KOPT-K1 (cell line): Measurements from ENCODE around the gene GNPTAB.

ENCODE experiments used
- H3K27ac ChIP-seq: fragments of 200-600 bp; sonication (generic); 2 replicates; pipeline ENCODE4 v1.5.1; 2016; ENCODE audit warnings: antibody characterized with exemption, mild to moderate bottlenecking, low read depth, low read length; ENCODE audit not compliant: poor library complexity, severe bottlenecking
- H3K36me3 ChIP-seq: fragments of 200-600 bp; sonication (generic); 2 replicates; pipeline ENCODE4 v1.5.1; 2017; ENCODE audit warnings: antibody characterized with exemption, mild to moderate bottlenecking, low read length, moderate library complexity; ENCODE audit not compliant: insufficient read depth
- H3K9me3 ChIP-seq: fragments of 200-600 bp; sonication (generic); 2 replicates; pipeline ENCODE4 v1.5.1; 2017; ENCODE audit warnings: antibody characterized with exemption, low read length, mild to moderate bottlenecking; ENCODE audit not compliant: insufficient read depth, poor library complexity, severe bottlenecking

The GNPTAB gene

GRCh38 chr12:101802486-101802885 lies 28.3 kb downstream of the GNPTAB start:
- Histone ChIP-seq H3K27ac (peak overlapping the region; percentile 20), H3K36me3 (no peaks in the 10 kb centered on the region), H3K9me3 (no peaks in the 10 kb centered on the region)

- H3K27ac ChIP-seq: peak overlapping the region; percentile 19
- no peaks in the 10 kb centered on the region for H3K9me3 ChIP-seq
- H3K36me3 ChIP-seq: no peaks in the 10 kb centered on the region
These were observed 31.0 kb downstream of the GNPTAB start for GRCh38 chr12:101799774-101800173.

- Histone ChIP-seq H3K27ac (peak overlapping the region; percentile 89), H3K36me3 (peaks cover 15% of the 10 kb centered on the region), H3K9me3 (no peaks in the 10 kb centered on the region)
These were observed 35.0 kb downstream of the GNPTAB start for GRCh38 chr12:101795786-101796185.

GRCh38 chr12:101795013-101795412 lies 35.7 kb downstream of the GNPTAB start:
- Histone ChIP-seq H3K36me3 (peaks cover 18% of the 10 kb centered on the region), H3K9me3 (no peaks in the 10 kb centered on the region), H3K27ac (peak overlapping the region; percentile 89)

- Histone ChIP-seq H3K9me3 (no peaks in the 10 kb centered on the region), H3K36me3 (peaks cover 22% of the 10 kb centered on the region), H3K27ac (peak overlapping the region; percentile 89)
These were observed 36.2 kb downstream of the GNPTAB start for GRCh38 chr12:101794574-101794973.

GRCh38 chr12:101793401-101793800 lies 37.4 kb downstream of the GNPTAB start:
- Histone ChIP-seq H3K36me3 (peaks cover 34% of the 10 kb centered on the region), H3K9me3 (no peaks in the 10 kb centered on the region), H3K27ac (peak overlapping the region; percentile 89)

GRCh38 chr12:101792046-101792931 lies 38.5 kb downstream of the GNPTAB start:
- Histone ChIP-seq H3K27ac (peak overlapping the region; percentile 9), H3K36me3 (peaks cover 43% of the 10 kb centered on the region)

DNA sequence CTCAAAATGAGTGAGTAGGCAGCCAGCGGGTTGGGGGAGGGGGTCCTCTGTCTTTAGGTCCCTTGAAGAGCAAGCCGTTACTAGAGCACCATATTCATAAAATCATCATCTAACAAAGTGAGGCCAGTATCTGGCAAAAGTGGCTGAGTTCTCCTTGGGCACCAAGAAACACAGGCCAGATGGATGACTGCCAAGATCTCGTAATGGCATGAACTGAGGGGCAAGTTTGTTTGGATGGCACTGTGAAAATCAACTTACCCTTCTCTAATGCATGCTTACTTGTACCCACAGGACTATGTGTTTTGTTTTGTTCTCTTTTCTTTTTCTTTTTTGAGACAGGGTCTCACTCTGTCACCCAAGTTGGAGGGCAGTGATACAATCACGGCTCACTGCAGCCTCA lies 41.6 kb downstream of the GNPTAB start:
- H3K9me3 ChIP-seq: no peaks in the 10 kb centered on the region
- peaks cover 63% of the 10 kb centered on the region for H3K36me3 ChIP-seq

More at GRCh38 chr12:101792046-101792931, 38.5 kb downstream of the GNPTAB start:
- no peaks in the 10 kb centered on the region for H3K9me3 ChIP-seq

GRCh38 chr12:101785671-101786070 lies 45.1 kb downstream of the GNPTAB start:
- H3K27ac ChIP-seq: no peak overlapping the region
- peaks cover 70% of the 10 kb centered on the region for H3K36me3 ChIP-seq
- no peaks in the 10 kb centered on the region for H3K9me3 ChIP-seq

More for the DNA sequence above, 41.6 kb downstream of the GNPTAB start:
- no peak overlapping the region for H3K27ac ChIP-seq

DNA sequence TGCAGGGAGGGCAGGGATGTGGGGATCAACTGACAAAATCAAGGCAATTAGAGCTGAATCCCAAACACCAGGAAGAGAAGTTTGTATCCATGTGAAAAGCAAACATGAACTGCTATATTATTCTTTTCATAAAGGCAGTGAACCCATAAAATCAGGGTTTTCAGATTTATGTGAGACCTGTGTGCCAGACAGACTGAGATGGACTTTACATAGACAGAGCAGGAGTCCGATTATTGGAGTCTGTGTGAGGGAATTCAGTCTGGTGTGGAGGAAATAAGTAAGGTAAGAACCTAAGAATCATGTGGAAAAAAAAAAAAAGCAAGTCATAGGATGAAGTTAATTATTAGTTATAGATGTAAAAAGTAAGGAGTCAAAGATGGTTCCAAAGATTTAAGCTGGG lies 46.4 kb downstream of the GNPTAB start:
- Histone ChIP-seq H3K36me3 (peaks cover 70% of the 10 kb centered on the region), H3K27ac (no peak overlapping the region), H3K9me3 (no peaks in the 10 kb centered on the region)

GRCh38 chr12:101783838-101784237 lies 46.9 kb downstream of the GNPTAB start:
- no peaks in the 10 kb centered on the region for H3K9me3 ChIP-seq
- H3K36me3 ChIP-seq: peaks cover 70% of the 10 kb centered on the region
- no peak overlapping the region for H3K27ac ChIP-seq

- Histone ChIP-seq H3K36me3 (peaks cover 64% of the 10 kb centered on the region), H3K9me3 (no peaks in the 10 kb centered on the region), H3K27ac (no peak overlapping the region)
These were observed 47.6 kb downstream of the GNPTAB start for GRCh38 chr12:101783150-101783549.

DNA sequence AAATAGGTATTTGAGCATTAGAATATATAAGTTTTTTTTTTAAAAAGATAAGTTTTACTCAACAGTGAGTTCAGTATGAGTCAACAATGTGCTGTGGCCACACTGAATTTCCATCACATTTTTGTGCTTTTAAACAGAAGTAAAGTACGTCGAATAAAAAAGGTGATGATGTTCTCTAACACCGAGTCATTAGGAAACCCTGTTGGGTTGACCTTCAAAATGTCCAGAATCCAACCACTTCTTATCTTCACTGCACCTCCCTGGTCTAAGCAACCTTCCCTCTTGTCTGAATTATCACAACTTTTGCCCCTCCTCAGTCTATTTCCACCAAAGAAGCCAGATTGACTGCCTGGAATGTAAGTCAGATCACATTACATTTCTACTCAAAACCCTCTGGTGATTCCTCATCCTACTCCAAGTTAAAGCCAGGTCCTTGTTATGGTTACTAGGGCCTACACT lies 48.5 kb downstream of the GNPTAB start:
- Histone ChIP-seq H3K36me3 (peaks cover 65% of the 10 kb centered on the region), H3K9me3 (no peaks in the 10 kb centered on the region), H3K27ac (no peak overlapping the region)

DNA sequence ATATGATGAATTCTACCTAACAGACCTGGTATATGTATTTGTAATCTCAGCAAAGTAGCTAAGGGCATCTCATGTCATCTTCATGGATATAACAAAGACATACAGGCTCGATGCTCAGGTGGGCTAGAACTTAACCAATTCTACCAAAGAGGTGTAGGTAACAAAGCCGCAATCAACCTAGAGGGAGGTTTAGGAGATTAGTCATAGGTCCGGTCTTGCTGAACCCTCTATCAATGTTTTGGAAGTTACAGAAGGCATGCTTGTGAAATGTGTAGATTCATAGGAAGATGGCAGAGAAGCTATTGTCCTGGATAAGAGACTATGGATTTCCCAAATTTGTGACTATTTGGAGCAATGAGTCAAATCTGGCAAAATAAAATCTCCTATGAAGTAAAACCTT lies 48.9 kb downstream of the GNPTAB start:
- H3K9me3 ChIP-seq: no peaks in the 10 kb centered on the region
- peaks cover 70% of the 10 kb centered on the region for H3K36me3 ChIP-seq
- H3K27ac ChIP-seq: no peak overlapping the region

DNA sequence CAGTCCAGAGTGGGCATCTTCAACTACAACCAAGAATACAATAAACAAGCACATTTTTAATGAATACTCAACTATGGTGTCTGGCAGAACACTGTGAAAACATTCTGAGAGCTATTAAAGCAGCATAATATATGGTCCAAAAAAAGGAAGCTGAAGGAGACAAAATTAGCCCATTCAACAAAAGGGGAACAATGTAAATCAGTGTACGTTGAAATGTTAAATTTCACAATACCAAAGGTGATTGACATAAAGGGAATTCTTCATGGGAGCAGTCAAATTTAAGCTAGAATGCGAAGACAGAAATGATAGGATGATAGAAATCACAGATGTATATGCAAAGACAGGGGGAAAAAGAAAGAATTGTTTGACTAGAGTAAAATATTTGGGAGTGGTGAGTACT lies 50.2 kb downstream of the GNPTAB start:
- Histone ChIP-seq H3K9me3 (no peaks in the 10 kb centered on the region), H3K36me3 (peaks cover 69% of the 10 kb centered on the region), H3K27ac (no peak overlapping the region)

- Histone ChIP-seq H3K27ac (peak overlapping the region; percentile 1), H3K9me3 (no peaks in the 10 kb centered on the region), H3K36me3 (peaks cover 63% of the 10 kb centered on the region)
These were observed 51.1 kb downstream of the GNPTAB start for GRCh38 chr12:101779626-101780025.
